GM12892 (cell line): ENCODE results near the gene TMEM141.

Experiments
- POLR2AphosphoS5 ChIP-seq: IDR thresholded peaks from 2 replicates; pipeline ENCODE4 v1.6.1; 2011; ENCODE audit warnings: low read depth, low read length, control low read depth
- TAF1 ChIP-seq: IDR thresholded peaks from 2 replicates; pipeline ENCODE4 v1.6.1; 2011; ENCODE audit warnings: low read depth, mild to moderate bottlenecking, control low read depth, low read length, borderline replicate concordance

- no peak for TF ChIP-seq POLR2AphosphoS5
- TF ChIP-seq TAF1 = no peak
Measured at GRCh38 chr9:136748666-136749611, 42.2 kb upstream of the TMEM141 start.
